ENCODE data around the gene GMDS.

DNA sequence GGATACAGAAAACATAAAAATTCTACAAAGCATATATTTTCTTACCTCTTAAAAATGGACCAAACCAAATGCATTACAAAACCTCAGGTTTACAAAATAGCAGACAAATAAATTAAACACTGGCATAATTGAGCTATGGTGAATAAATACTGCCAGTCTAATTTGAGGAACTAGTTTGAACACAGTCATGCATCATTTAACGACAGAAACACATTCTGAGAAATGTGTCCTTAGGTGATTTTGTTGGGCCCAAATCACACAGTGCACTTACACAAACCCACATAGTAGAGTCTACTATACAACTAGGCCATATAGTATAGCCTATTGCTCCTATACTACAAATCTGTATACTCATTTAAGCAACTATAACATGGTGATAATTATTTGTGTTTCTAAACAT lies 420.1 kb downstream of the GMDS start:
- TF ChIP-seq POLR2AphosphoS5 (IDR thresholded peaks at IDR 0.05; ENCODE audit: low read depth, low read length) (no peak), POLR2A (IDR thresholded peaks at IDR 0.05; ENCODE audit: low read depth, low read length) (no peak)

All from GM12892 (cell line).